Stimulated activated CD8-positive, alpha-beta memory T cell treated with anti-CD3 and anti-CD28 coated beads, Interleukin-7, amount 100 ng/mL, for 4 hours (primary cell): ENCODE results near the gene PET100.

Source experiments
- DNase-seq, 2 donors: peaks; one replicate each; pipeline ENCODE4 v3.0.0-alpha.2; 2020; ENCODE audit warnings: low read depth in 2 of 2

The PET100 gene

DNA sequence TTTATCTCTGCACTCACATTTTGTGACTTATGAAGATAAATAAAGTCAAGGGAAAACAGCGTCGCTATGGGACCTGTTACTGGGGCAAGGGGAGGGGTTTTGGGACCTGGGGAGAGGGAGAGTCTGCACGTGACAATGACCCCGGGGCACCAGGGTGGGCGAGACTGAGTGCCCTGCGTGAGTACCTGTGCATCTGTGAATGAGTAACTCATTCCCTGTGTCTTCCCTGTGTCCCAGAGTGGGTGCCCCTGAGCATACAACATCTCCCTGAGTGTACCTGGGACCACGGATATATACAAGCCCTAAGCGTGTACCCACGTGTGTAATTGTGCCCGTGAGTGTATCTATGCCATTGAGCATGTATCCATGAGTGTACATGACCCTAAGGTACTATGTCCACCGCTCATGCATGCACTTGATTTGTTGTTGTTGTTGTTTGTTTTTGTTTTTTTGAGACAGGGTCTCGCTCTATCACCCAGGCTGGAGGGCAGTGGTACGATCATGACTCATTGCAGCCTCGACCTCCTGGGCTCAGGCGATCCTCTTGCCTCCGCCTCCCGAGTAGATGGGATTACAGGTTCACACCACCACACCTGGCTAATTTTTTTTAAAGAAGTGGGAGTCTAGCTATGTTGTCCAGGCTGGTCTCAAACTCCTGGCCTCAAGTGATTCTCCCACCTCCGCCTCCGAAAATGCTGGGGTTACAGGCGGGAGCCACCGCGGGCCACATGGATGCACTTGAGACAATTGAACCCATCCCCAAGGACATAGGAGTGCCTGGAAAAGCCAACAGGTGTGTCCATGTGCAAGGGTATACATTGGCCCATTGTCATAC lies 50.4 kb downstream of the PET100 start:
- DNase-seq: no peak

DNA sequence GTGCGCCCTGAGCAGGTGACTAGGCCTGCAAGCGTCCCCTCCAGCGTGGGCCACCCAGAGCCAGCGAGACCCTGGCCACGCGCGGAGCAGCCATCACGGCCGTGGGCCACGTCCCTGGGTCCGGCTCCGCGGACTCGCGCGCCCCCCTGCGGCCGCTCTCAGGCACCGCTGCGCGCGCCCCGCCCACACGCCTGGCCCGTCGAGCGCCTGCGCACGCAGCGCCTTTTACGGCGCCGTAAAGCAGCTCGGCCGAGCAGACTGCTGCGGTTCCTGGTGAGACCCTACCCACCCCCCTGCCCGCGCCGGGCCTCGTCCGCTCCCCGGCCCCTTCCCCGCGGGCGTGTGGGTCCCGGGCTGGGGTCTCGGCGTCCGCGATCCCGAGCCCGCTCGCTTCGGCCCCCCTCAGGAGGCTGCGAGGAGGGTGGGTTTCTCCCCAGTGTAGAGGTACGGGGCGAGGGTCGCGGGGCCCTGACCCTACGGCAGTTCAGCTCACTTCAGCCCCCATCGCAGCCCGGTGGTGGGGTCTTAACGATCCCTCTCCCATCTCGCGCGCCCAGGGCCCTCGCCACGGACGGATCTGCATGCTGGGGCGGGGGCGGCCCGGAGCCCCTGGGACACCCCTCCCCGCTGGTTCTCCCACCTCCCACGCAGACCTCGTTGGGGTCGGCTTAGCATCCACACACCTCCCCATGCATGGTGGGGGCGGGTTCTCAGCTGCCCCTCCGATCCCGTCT lies 51.2 kb downstream of the PET100 start, which contains the start of gene TRAPPC5:
TSS of gene TRAPPC5 (plus strand) at position 228 of the 734 bp plus-strand sequence. CDS start 1,421 bp downstream, outside the sequence.
- DNase-seq: peak; percentile 58 to 83
